ENCODE measurements around the gene SPRED3. TPM values are rescaled to one million over a fixed set of nuclear protein-coding genes. Genes with fewer than 3 reads are reported as not detected.

Gene SPRED3
- total RNA-seq, 2 experiments from 2014 or later, result 1.2 to 1.8 TPM

Other genes starting within 250 kb of the SPRED3 start
- gene DPF1, start 164.5 kb upstream of the SPRED3 start, total RNA-seq, result under 1 TPM; 0.12 to 0.20 TPM
- not detected for gene PPP1R14A, start 132.3 kb upstream of the SPRED3 start, total RNA-seq
- gene SPINT2, start 124.1 kb upstream of the SPRED3 start, total RNA-seq, result 1 to 10 TPM; 8.9 to 9.3 TPM
- not detected for gene C19orf33, start 84.4 kb upstream of the SPRED3 start, total RNA-seq
- gene YIF1B, start 72.8 kb upstream of the SPRED3 start, total RNA-seq, result 10 to 100 TPM; 63.1 to 72.4 TPM
- 10 to 100 TPM; 12.6 to 14.0 TPM for gene KCNK6, start 68.9 kb upstream of the SPRED3 start, total RNA-seq
- gene CATSPERG, start 52.9 kb upstream of the SPRED3 start, total RNA-seq, result 1 to 10 TPM; 4.2 to 5.6 TPM
- 100 to 1,000 TPM; 178 to 186 TPM for gene PSMD8, start 14.1 kb upstream of the SPRED3 start, total RNA-seq
- not detected for gene GGN, start 663 bp upstream of the SPRED3 start, total RNA-seq
- gene FAM98C, start 14.4 kb downstream of the SPRED3 start, total RNA-seq, result 10 to 100 TPM; 27.5 to 37.2 TPM
- gene RASGRP4, start 37.5 kb downstream of the SPRED3 start, total RNA-seq, result 1 to 10 TPM; 2.6 to 3.8 TPM
- gene RYR1, start 45.0 kb downstream of the SPRED3 start, total RNA-seq, result 1 to 10 TPM in 1 of 2 experiments, under 1 TPM in 1; 0.79 to 1.0 TPM
- gene MAP4K1, start 229.3 kb downstream of the SPRED3 start, total RNA-seq, result 100 to 1,000 TPM; 282 to 313 TPM
- 100 to 1,000 TPM; 309 to 318 TPM for gene EIF3K, start 230.5 kb downstream of the SPRED3 start, total RNA-seq

Measured in activated CD4-positive, alpha-beta T cell treated with anti-CD3 and anti-CD28 coated beads, Interleukin-2, amount 10 ng/mL, durations not matched to agents 7 days and 5 days (primary cell).